Measurements from ENCODE around the gene STK10.
A peak's percentile ranks its signal among the peaks of the same experiment; 100 is the strongest.

DNA sequence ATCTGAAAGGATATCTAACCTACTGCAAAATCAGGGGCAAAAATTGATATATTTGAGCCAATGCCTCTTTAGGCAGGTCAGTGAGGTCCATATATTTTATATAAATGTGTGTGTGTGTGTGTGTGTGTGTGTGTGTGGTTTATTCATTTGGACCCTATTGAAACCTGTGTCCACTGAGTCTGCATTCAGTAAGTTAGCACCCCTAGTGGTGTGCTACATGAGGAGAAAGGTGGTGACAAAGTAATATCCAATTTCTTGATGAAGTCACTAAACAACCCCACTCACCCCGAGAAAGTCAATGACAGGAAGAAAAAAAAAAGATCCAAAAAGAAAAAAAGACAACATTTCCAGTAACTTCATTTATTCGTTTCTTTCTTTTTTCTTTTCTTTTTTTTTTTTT lies 185.7 kb downstream of the STK10 start:
- TF ChIP-seq, protein P1, sequence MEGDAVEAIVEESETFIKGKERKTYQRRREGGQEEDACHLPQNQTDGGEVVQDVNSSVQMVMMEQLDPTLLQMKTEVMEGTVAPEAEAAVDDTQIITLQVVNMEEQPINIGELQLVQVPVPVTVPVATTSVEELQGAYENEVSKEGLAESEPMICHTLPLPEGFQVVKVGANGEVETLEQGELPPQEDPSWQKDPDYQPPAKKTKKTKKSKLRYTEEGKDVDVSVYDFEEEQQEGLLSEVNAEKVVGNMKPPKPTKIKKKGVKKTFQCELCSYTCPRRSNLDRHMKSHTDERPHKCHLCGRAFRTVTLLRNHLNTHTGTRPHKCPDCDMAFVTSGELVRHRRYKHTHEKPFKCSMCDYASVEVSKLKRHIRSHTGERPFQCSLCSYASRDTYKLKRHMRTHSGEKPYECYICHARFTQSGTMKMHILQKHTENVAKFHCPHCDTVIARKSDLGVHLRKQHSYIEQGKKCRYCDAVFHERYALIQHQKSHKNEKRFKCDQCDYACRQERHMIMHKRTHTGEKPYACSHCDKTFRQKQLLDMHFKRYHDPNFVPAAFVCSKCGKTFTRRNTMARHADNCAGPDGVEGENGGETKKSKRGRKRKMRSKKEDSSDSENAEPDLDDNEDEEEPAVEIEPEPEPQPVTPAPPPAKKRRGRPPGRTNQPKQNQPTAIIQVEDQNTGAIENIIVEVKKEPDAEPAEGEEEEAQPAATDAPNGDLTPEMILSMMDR (IDR thresholded peaks at IDR 0.05), result peak; percentile 36
- no peak for TF ChIP-seq EZH2 (IDR thresholded peaks at IDR 0.05; ENCODE audit: borderline replicate concordance, insufficient read depth, low read depth, low read length, poor library complexity, severe bottlenecking)
